Midbrain (tissue), 1 donor: ENCODE measurements around the gene EIF1.

Source experiments
- DNase-seq: peaks from one replicate; lab custom pipeline; 2025; lab: John Stamatoyannopoulos, UW

EIF1 gene

DNA sequence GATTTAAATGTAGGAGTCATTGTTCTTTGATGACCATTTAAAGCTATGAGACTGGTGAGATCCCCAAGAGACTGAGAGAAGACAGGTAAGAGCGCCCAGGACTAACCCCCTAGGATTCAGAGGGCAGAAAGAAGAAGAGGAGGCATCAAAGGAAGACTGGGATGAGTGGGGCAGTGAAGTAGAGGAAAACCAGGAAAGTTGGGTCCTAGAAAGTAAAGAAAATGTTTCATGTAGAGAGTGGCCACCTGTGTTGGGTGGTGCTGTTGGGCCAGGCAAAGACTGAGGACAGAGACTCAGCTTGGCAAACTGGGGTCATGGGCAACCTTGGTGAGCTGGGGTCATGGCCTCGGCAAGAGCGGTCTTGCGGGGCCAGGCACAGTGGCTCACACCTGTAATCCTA lies 47.1 kb downstream of the EIF1 start:
- no peak for DNase-seq

- DNase-seq: no peak
These were observed 48.4 kb downstream of the EIF1 start for GRCh38 chr17:41736983-41737679.

- DNase-seq: no peak
These were observed 49.0 kb downstream of the EIF1 start for GRCh38 chr17:41737680-41738023.

- peak; percentile 75 for DNase-seq
These were observed 49.6 kb downstream of the EIF1 start for GRCh38 chr17:41738077-41738800.

- no peak for DNase-seq
These were observed 50.1 kb downstream of the EIF1 start for GRCh38 chr17:41738801-41739112.

GRCh38 chr17:41739661-41740352 lies 51.1 kb downstream of the EIF1 start:
- DNase-seq: no peak

DNA sequence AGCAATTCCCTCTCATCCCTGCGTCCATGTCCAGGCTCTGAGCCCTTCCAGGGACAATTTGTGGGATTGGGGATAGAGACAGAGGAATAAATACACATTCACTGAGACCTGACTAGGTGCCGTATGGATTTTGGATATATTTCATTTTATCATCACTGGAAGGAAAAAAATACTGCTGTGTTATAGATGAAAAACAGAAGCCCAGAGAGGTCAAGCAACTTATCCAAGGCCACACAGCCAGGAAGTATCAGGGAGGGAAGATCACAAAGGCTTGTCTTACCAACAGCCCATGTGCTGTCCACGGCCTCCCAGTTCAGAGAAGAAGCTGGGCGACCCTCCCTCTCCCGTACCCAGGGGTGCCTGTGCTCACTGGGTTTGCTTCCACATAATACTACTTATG lies 51.8 kb downstream of the EIF1 start:
- DNase-seq: no peak

- DNase-seq: no peak
These were observed 53.0 kb downstream of the EIF1 start for GRCh38 chr17:41741709-41742108.
